ENCODE data around the gene MAN1B1.

DNA sequence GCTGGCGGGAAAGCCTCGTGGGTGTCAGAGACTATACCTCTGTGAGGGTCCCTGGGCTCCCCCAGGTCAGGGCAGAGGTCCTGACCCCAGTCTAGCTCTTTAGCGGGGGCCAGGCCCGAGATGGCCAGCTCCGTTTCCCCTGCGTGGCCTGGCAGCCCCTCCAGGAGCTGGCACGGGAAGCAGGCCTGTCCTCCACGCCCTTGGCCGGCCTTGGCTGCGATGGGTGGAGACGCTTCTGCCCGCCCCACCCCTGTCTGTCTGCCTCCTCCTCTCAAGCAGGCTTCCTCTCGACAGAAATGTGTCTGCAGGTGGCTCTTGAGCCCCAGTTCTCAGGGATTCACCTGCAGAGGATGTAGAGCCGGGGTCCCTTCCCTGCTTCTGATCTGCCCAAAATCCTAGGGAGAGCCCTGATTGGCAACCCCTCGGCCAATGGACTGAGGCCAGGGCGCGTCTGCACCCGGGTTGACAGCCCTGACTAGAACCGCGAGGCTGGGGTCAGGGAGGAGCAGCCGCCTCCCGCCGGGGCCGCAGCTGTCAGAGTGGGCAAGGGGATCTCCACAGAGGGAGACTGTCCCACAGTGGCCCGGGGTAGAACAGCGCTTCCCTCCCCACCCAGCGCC is 49.6 kb downstream of the MAN1B1 start:
- TF ChIP-seq RAD21 (IDR thresholded peaks at IDR 0.05; ENCODE audit: low read depth) (no peak), YY1 (IDR thresholded peaks at IDR 0.05; ENCODE audit: low read depth) (no peak), TAF1 (IDR thresholded peaks at IDR 0.05; ENCODE audit: low read depth) (no peak), TEAD4 (IDR thresholded peaks at IDR 0.05) (no peak), EP300 (IDR thresholded peaks at IDR 0.05; ENCODE audit: borderline replicate concordance) (no peak), CREB1 (IDR thresholded peaks at IDR 0.05; ENCODE audit: low read depth) (no peak), NFIC (IDR thresholded peaks at IDR 0.05) (no peak), TCF12 (IDR thresholded peaks at IDR 0.05; ENCODE audit: low read depth) (no peak), ZBTB7A (IDR thresholded peaks at IDR 0.05; ENCODE audit: low read depth) (no peak), EGR1 (IDR thresholded peaks at IDR 0.05) (no peak), CEBPB (IDR thresholded peaks at IDR 0.05) (no peak), FOXM1 (IDR thresholded peaks at IDR 0.05; ENCODE audit: borderline replicate concordance, low read depth) (no peak)
- TF ChIP-seq, protein P1, sequence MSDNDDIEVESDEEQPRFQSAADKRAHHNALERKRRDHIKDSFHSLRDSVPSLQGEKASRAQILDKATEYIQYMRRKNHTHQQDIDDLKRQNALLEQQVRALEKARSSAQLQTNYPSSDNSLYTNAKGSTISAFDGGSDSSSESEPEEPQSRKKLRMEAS (IDR thresholded peaks at IDR 0.05), result no peak
- TF ChIP-seq, protein P2, sequence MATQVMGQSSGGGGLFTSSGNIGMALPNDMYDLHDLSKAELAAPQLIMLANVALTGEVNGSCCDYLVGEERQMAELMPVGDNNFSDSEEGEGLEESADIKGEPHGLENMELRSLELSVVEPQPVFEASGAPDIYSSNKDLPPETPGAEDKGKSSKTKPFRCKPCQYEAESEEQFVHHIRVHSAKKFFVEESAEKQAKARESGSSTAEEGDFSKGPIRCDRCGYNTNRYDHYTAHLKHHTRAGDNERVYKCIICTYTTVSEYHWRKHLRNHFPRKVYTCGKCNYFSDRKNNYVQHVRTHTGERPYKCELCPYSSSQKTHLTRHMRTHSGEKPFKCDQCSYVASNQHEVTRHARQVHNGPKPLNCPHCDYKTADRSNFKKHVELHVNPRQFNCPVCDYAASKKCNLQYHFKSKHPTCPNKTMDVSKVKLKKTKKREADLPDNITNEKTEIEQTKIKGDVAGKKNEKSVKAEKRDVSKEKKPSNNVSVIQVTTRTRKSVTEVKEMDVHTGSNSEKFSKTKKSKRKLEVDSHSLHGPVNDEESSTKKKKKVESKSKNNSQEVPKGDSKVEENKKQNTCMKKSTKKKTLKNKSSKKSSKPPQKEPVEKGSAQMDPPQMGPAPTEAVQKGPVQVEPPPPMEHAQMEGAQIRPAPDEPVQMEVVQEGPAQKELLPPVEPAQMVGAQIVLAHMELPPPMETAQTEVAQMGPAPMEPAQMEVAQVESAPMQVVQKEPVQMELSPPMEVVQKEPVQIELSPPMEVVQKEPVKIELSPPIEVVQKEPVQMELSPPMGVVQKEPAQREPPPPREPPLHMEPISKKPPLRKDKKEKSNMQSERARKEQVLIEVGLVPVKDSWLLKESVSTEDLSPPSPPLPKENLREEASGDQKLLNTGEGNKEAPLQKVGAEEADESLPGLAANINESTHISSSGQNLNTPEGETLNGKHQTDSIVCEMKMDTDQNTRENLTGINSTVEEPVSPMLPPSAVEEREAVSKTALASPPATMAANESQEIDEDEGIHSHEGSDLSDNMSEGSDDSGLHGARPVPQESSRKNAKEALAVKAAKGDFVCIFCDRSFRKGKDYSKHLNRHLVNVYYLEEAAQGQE (IDR thresholded peaks at IDR 0.05; ENCODE audit: low read depth), result no peak

Measured in Ishikawa (cell line).